Mesendoderm (in vitro differentiated cells): ENCODE data around the gene DIP2B.

Experiments used
- DNase-seq: peaks from one replicate; pipeline ENCODE4 v3.0.0; 2013
- H2AK5ac ChIP-seq: 2 replicates; pipeline ENCODE4 v1.6.1; 2013; ENCODE audit warnings: low read length, inconsistent platforms
- H2BK120ac ChIP-seq: 2 replicates; pipeline ENCODE4 v1.6.1; 2013; ENCODE audit warnings: low read depth, mild to moderate bottlenecking, low read length, moderate library complexity, mixed read lengths
- H2BK15ac ChIP-seq: replicated peaks from 2 replicates; pipeline ENCODE4 v1.6.1; 2013; ENCODE audit warnings: low read depth, mild to moderate bottlenecking, moderate library complexity
- H2BK5ac ChIP-seq: 2 replicates; pipeline ENCODE4 v1.6.1; 2013; ENCODE audit warnings: low read length, inconsistent platforms
- H3K18ac ChIP-seq: 2 replicates; pipeline ENCODE4 v1.6.1; 2013; ENCODE audit warnings: mild to moderate bottlenecking, low read length, mixed read lengths
- H3K23ac ChIP-seq: one replicate; pipeline ENCODE4 v1.6.1; 2013; ENCODE audit warnings: low read length
- H3K27ac ChIP-seq: 2 replicates; pipeline ENCODE4 v1.5.1; 2013; ENCODE audit warnings: low read depth, mild to moderate bottlenecking, inconsistent platforms, low read length, moderate library complexity
- H3K27me3 ChIP-seq: 2 replicates; pipeline ENCODE4 v1.6.1; 2013; ENCODE audit warnings: low read length, control low read depth, mild to moderate bottlenecking, inconsistent platforms; ENCODE audit not compliant: insufficient read depth, poor library complexity
- H3K36me3 ChIP-seq: 2 replicates; pipeline ENCODE4 v1.6.1; 2013; ENCODE audit warnings: low read length, inconsistent platforms; ENCODE audit not compliant: control insufficient read depth, insufficient read depth
- H3K4ac ChIP-seq: one replicate; pipeline ENCODE4 v1.6.1; 2013; ENCODE audit warnings: low read depth, mild to moderate bottlenecking, low read length, moderate library complexity
- H3K4me1 ChIP-seq: 2 replicates; pipeline ENCODE4 v1.6.1; 2013; ENCODE audit warnings: low read depth, low read length, inconsistent platforms; ENCODE audit not compliant: control insufficient read depth
- H3K4me2 ChIP-seq: 2 replicates; pipeline ENCODE4 v1.6.1; 2013; ENCODE audit warnings: low read length
- H3K4me3 ChIP-seq: 2 replicates; pipeline ENCODE4 v1.5.1; 2013; ENCODE audit warnings: mild to moderate bottlenecking, low read length
- H3K56ac ChIP-seq: one replicate; pipeline ENCODE4 v1.6.1; 2013; ENCODE audit warnings: low read length
- H3K79me1 ChIP-seq: 2 replicates; pipeline ENCODE4 v1.6.1; 2013; ENCODE audit warnings: low read length, inconsistent platforms
- H3K79me2 ChIP-seq: 2 replicates; pipeline ENCODE4 v1.6.1; 2013; ENCODE audit warnings: mild to moderate bottlenecking, low read length; ENCODE audit not compliant: control insufficient read depth, insufficient read depth
- H3K9ac ChIP-seq: 2 replicates; pipeline ENCODE4 v1.6.1; 2013; ENCODE audit warnings: low read length, inconsistent platforms
- H4K5ac ChIP-seq: one replicate; pipeline ENCODE4 v1.6.1; 2013; ENCODE audit warnings: low read length
- H4K8ac ChIP-seq: one replicate; pipeline ENCODE4 v1.6.1; 2013; ENCODE audit warnings: low read depth, mild to moderate bottlenecking, control low read depth, low read length, moderate library complexity
- WGBS: extraction: QIAGEN DNeasy Blood & Tissue Kit; methylation state at CpG from one replicate; pipeline ENCODE4 v1.1.7; 2013; ENCODE audit warnings: low lambda C conversion rate, missing lambda C conversion rate; ENCODE audit not compliant: insufficient coverage; ENCODE audit errors: extremely low coverage; 5-methylcytosine and 5-hydroxymethylcytosine counted together

Gene DIP2B

GRCh38 chr12:50660425-50660822, 155.6 kb downstream of the DIP2B start:
- H3K9ac ChIP-seq = no peak overlapping the region
- H3K4me1 ChIP-seq = no peaks in the 10 kb centered on the region
- no peak overlapping the region for H2AK5ac ChIP-seq
- no peak for DNase-seq
- H3K4ac ChIP-seq = no peak overlapping the region
- no peak overlapping the region for H2BK5ac ChIP-seq
- no CpG with 5 or more reads among the region's 2 CpGs for WGBS
- no peak overlapping the region for H2BK120ac ChIP-seq
- no peak overlapping the region for H3K23ac ChIP-seq
- no peak overlapping the region for H3K18ac ChIP-seq
- H3K56ac ChIP-seq = no peak overlapping the region
- no peaks in the 10 kb centered on the region for H3K27me3 ChIP-seq
- H3K4me3 ChIP-seq = no peak overlapping the region
- no peaks in the 10 kb centered on the region for H3K79me1 ChIP-seq
- H4K5ac ChIP-seq = no peak overlapping the region
- no peak overlapping the region for H4K8ac ChIP-seq
- H3K36me3 ChIP-seq = no peaks in the 10 kb centered on the region
- no peak overlapping the region for H3K27ac ChIP-seq
- H2BK15ac ChIP-seq = no peak overlapping the region
- no peak overlapping the region for H3K4me2 ChIP-seq
- H3K79me2 ChIP-seq = no peaks in the 10 kb centered on the region

DNA sequence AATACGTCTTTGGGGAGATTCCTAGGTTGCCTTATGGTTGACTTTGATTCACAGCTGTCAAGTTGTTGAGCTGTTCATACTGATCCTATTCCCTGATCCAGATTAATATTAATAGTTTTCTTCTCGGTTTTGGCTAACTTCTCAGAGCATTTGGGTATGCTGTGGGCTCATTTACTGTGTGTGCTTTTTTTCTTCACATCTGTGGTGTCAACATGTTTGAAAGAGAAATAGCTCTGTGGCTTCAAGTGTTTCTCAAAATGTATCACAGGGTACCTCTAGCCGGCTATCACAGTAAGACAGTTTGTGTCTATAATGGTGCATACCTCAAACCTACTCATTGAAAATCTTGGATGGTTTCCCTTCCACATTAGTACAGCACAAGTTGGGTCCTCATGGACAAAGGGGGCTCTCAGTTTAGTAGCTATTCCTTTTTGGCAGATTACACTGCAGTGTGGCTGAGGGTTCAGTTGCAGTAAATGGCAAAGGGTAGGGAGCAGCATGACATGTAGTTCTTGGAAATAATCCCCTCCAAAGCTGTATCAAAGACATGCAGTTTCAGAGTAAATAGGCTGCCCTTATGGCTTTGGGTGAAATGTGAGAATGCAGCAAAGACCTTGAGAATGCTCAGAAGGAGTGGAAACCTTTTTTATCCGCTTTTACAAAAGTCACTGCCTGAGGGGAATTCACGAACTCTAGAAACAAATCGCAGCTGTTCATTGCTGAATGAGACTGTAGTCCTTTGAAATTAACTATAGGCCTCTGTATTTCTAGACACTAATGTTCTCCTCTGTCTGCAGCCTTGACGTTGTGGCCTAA, 156.7 kb downstream of the DIP2B start:
- no peak overlapping the region for H3K4me2 ChIP-seq
- H3K4me3 ChIP-seq = no peak overlapping the region
- H3K9ac ChIP-seq = no peak overlapping the region
- no peak overlapping the region for H2BK5ac ChIP-seq
- no peak overlapping the region for H4K5ac ChIP-seq
- DNase-seq = no peak
- no CpG with 5 or more reads among the region's 7 CpGs for WGBS
- no peak overlapping the region for H4K8ac ChIP-seq
- H2AK5ac ChIP-seq = no peak overlapping the region
- no peaks in the 10 kb centered on the region for H3K27me3 ChIP-seq
- no peak overlapping the region for H3K18ac ChIP-seq
- no peak overlapping the region for H3K27ac ChIP-seq
- H3K4me1 ChIP-seq = no peaks in the 10 kb centered on the region
- no peaks in the 10 kb centered on the region for H3K79me1 ChIP-seq
- no peak overlapping the region for H3K4ac ChIP-seq
- no peak overlapping the region for H3K23ac ChIP-seq
- no peaks in the 10 kb centered on the region for H3K79me2 ChIP-seq
- no peak overlapping the region for H3K56ac ChIP-seq
- no peaks in the 10 kb centered on the region for H3K36me3 ChIP-seq
- no peak overlapping the region for H2BK120ac ChIP-seq
- no peak overlapping the region for H2BK15ac ChIP-seq

- Histone ChIP-seq H3K27ac (no peak overlapping the region), H4K5ac (no peak overlapping the region), H3K79me2 (no peaks in the 10 kb centered on the region), H3K9ac (no peak overlapping the region), H2BK120ac (no peak overlapping the region), H3K56ac (no peak overlapping the region), H4K8ac (no peak overlapping the region), H2BK5ac (no peak overlapping the region), H3K4ac (no peak overlapping the region), H3K36me3 (no peaks in the 10 kb centered on the region), H2AK5ac (no peak overlapping the region), H3K4me2 (no peak overlapping the region), H3K4me1 (no peaks in the 10 kb centered on the region), H2BK15ac (no peak overlapping the region), H3K23ac (no peak overlapping the region), H3K79me1 (no peaks in the 10 kb centered on the region), H3K18ac (no peak overlapping the region), H3K27me3 (no peaks in the 10 kb centered on the region), H3K4me3 (no peak overlapping the region)
- no peak for DNase-seq
- no CpG with 5 or more reads among the region's 1 CpG for WGBS
These were observed 157.3 kb downstream of the DIP2B start for GRCh38 chr12:50662116-50662510.

GRCh38 chr12:50665170-50665569, 160.4 kb downstream of the DIP2B start:
- Histone ChIP-seq H2BK5ac (no peak overlapping the region), H4K5ac (no peak overlapping the region), H3K9ac (no peak overlapping the region), H3K4me2 (no peak overlapping the region), H3K56ac (no peak overlapping the region), H2BK120ac (no peak overlapping the region), H3K18ac (no peak overlapping the region), H3K79me2 (no peaks in the 10 kb centered on the region), H3K27me3 (no peaks in the 10 kb centered on the region), H3K36me3 (no peaks in the 10 kb centered on the region), H4K8ac (no peak overlapping the region), H3K79me1 (no peaks in the 10 kb centered on the region), H2BK15ac (no peak overlapping the region), H3K23ac (no peak overlapping the region), H2AK5ac (no peak overlapping the region), H3K4ac (no peak overlapping the region), H3K4me1 (no peaks in the 10 kb centered on the region), H3K27ac (no peak overlapping the region), H3K4me3 (no peak overlapping the region)
- WGBS = no CpG with 5 or more reads among the region's 5 CpGs
- DNase-seq = no peak

DNA sequence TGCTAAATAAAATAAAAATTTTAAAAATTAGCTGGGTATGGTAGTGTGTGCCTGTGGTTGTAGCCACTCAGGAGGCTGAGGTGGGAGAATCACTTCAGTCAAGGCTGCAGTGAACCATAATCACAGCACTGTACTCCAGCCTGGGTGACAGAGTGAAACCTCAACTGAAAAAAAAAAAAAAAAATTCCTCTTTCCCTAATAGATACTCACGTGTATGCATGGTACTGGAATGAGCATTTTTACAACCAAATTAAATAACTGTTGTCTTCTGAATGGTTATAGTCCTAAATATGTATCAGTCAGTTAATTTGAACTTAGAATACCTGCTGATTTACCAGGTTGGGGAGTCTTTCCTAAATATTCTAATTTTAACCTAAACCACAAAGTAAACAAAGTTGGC, 160.8 kb downstream of the DIP2B start:
- no peaks in the 10 kb centered on the region for H3K36me3 ChIP-seq
- H3K23ac ChIP-seq = no peak overlapping the region
- no peak overlapping the region for H3K9ac ChIP-seq
- no peak overlapping the region for H3K56ac ChIP-seq
- no peak overlapping the region for H4K5ac ChIP-seq
- no peaks in the 10 kb centered on the region for H3K79me1 ChIP-seq
- H2BK120ac ChIP-seq = no peak overlapping the region
- H3K4me1 ChIP-seq = no peaks in the 10 kb centered on the region
- H2AK5ac ChIP-seq = no peak overlapping the region
- no peak for DNase-seq
- no peak overlapping the region for H3K18ac ChIP-seq
- no peak overlapping the region for H4K8ac ChIP-seq
- no peak overlapping the region for H3K4me2 ChIP-seq
- no CpG with 5 or more reads among the region's 1 CpG for WGBS
- H3K27ac ChIP-seq = no peak overlapping the region
- H3K27me3 ChIP-seq = no peaks in the 10 kb centered on the region
- H3K4me3 ChIP-seq = no peak overlapping the region
- no peak overlapping the region for H2BK5ac ChIP-seq
- H2BK15ac ChIP-seq = no peak overlapping the region
- H3K4ac ChIP-seq = no peak overlapping the region
- no peaks in the 10 kb centered on the region for H3K79me2 ChIP-seq

DNA sequence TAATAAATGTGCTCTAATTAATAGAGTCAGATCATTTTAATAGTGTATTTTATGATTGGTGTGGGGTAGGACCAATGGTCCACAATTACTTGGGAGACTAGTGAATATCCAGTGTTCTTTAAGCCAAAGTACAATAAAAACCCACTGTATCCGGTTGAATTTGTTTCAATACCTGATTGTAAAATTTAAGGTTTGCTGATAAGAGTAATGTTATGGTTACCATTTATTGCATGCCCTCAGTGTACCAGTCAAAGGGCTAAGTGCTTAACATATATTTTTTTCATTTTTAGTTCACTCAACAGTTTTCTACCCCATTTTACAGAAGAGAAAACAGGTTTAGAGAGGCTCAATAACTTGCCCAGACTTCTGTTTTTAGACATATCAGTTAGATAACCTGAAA, 161.2 kb downstream of the DIP2B start:
- no peak overlapping the region for H3K9ac ChIP-seq
- H3K79me1 ChIP-seq = no peaks in the 10 kb centered on the region
- H2AK5ac ChIP-seq = no peak overlapping the region
- H3K4me1 ChIP-seq = no peaks in the 10 kb centered on the region
- WGBS = no CpG with 5 or more reads among the region's 1 CpG
- H3K79me2 ChIP-seq = no peaks in the 10 kb centered on the region
- no peak overlapping the region for H2BK120ac ChIP-seq
- H2BK5ac ChIP-seq = no peak overlapping the region
- no peak overlapping the region for H4K8ac ChIP-seq
- no peak overlapping the region for H3K18ac ChIP-seq
- no peak overlapping the region for H3K4ac ChIP-seq
- no peak overlapping the region for H2BK15ac ChIP-seq
- H3K4me2 ChIP-seq = no peak overlapping the region
- DNase-seq = no peak
- H3K4me3 ChIP-seq = no peak overlapping the region
- H3K36me3 ChIP-seq = no peaks in the 10 kb centered on the region
- H3K23ac ChIP-seq = no peak overlapping the region
- no peak overlapping the region for H4K5ac ChIP-seq
- no peaks in the 10 kb centered on the region for H3K27me3 ChIP-seq
- no peak overlapping the region for H3K27ac ChIP-seq
- H3K56ac ChIP-seq = no peak overlapping the region
